H1 (cell line): ENCODE measurements around the gene COL25A1. TPM values are rescaled to one million over a fixed set of nuclear protein-coding genes. Genes with fewer than 3 reads are reported as not detected.

Source experiments
- CTCF ChIA-PET: fragments of 300-600 bp; sonication (Branson Sonifier 250); formaldehyde crosslinking; loops from one replicate; lab custom pipeline; 2021; ENCODE audit not compliant: partially characterized antibody; lab: Charles Lee
- POLR2A ChIA-PET: fragments of 300-600 bp; sonication (Branson Sonifier 250); formaldehyde crosslinking; loops from one replicate; lab custom pipeline; 2021; ENCODE audit warnings: inconsistent platforms; ENCODE audit not compliant: partially characterized antibody; lab: Charles Lee
- DNase-seq, 2 experiments: peaks; one replicate each; pipeline versions ENCODE4 v3.0.0 to v3.0.0-alpha.2; 2010 to 2022; ENCODE audit warnings: low spot score in 2 of 2, low read depth in 1 of 2, mixed read lengths in 1 of 2
- FAIRE-seq: peaks from 2 replicates; lab custom pipeline; 2011; peaks lifted over from hg19 to GRCh38; lab: Jason Lieb, UNC
- H2AFZ ChIP-seq: 2 replicates; pipeline ENCODE4 v1.8.1; 2012; ENCODE audit warnings: low read length, inconsistent platforms
- H2AK5ac ChIP-seq: 2 replicates; pipeline ENCODE4 v1.6.1; 2013; ENCODE audit warnings: low read depth, low read length
- H2BK120ac ChIP-seq: replicated peaks from 2 replicates; pipeline ENCODE3; 2013; ENCODE audit warnings: low read depth, low read length, inconsistent platforms
- H2BK12ac ChIP-seq: 2 replicates; pipeline ENCODE4 v1.6.1; 2013; ENCODE audit warnings: low read depth, low read length
- H2BK15ac ChIP-seq: 2 replicates; pipeline ENCODE4 v1.6.1; 2013; ENCODE audit warnings: low read length
- H2BK20ac ChIP-seq: 2 replicates; pipeline ENCODE4 v1.6.1; 2013; ENCODE audit warnings: low read length
- H2BK5ac ChIP-seq: 2 replicates; pipeline ENCODE4 v1.6.1; 2013; ENCODE audit warnings: low read depth, low read length
- H3K14ac ChIP-seq: 2 replicates; pipeline ENCODE4 v1.6.1; 2013; ENCODE audit warnings: inconsistent platforms; ENCODE audit not compliant: insufficient read length
- H3K18ac ChIP-seq: 2 replicates; pipeline ENCODE4 v1.6.1; 2013; ENCODE audit warnings: low read length; ENCODE audit errors: extremely low read depth
- H3K23ac ChIP-seq: 2 replicates; pipeline ENCODE4 v1.6.1; 2013; ENCODE audit warnings: inconsistent platforms; ENCODE audit not compliant: insufficient read length
- H3K23me2 ChIP-seq: 2 replicates; pipeline ENCODE4 v1.6.1; 2013; ENCODE audit warnings: low read depth, low read length
- H3K27ac ChIP-seq: 2 replicates; pipeline ENCODE4 v1.6.1; 2011; ENCODE audit warnings: low read depth, low read length, inconsistent platforms
- H3K27me3 ChIP-seq, 4 experiments: replicated peaks in 1 of 4; 1 replicate in 1 of 4; 2 replicates in 3 of 4; pipeline versions ENCODE4 v1.6.1 to v1.8.1; 2011 to 2013; ENCODE audit warnings: low read length in 3 of 4, mild to moderate bottlenecking in 3 of 4, inconsistent platforms in 2 of 4, mixed read lengths in 2 of 4, moderate library complexity in 1 of 4; ENCODE audit not compliant: control insufficient read depth in 3 of 4, insufficient read depth in 3 of 4; ENCODE audit errors: extremely low read depth in 1 of 4
- H3K36me3 ChIP-seq, 4 experiments: 2 replicates each; pipeline versions ENCODE4 v1.6.1 to v1.8.1; 2011 to 2013; ENCODE audit warnings: mild to moderate bottlenecking in 4 of 4, low read length in 3 of 4, moderate library complexity in 2 of 4, control low read depth in 1 of 4, inconsistent platforms in 1 of 4; ENCODE audit not compliant: insufficient read depth in 4 of 4, control insufficient read depth in 2 of 4
- H3K4ac ChIP-seq: replicated peaks from 2 replicates; pipeline ENCODE3; 2013; ENCODE audit warnings: low read length, low read depth, mixed read lengths, inconsistent platforms; ENCODE audit not compliant: insufficient read length
- H3K4me1 ChIP-seq, 4 experiments: replicated peaks in 1 of 4; 1 replicate in 1 of 4; 2 replicates in 3 of 4; pipeline versions ENCODE4 v1.6.1 to v1.8.1; 2011 to 2013; ENCODE audit warnings: low read length in 3 of 4, inconsistent platforms in 2 of 4, mixed read lengths in 1 of 4; ENCODE audit not compliant: insufficient read depth in 4 of 4, control insufficient read depth in 3 of 4
- H3K4me2 ChIP-seq, 2 experiments: 2 replicates each; pipeline versions ENCODE4 v1.6.1 to v1.8.1; 2011 to 2013; ENCODE audit warnings: low read depth in 2 of 2, low read length in 2 of 2, control low read depth in 1 of 2, inconsistent platforms in 1 of 2, mild to moderate bottlenecking in 1 of 2; ENCODE audit not compliant: insufficient read depth in 1 of 2
- H3K4me3 ChIP-seq, 4 experiments: fragments of 200-600, 300-600 bp in 1 of 4; sonication (generic), shearing (Covaris generic), sonication (Bioruptor Twin) in 1 of 4; 2 replicates each; pipeline versions ENCODE4 v1.5.1 to v1.8.1; 2011 to 2016; ENCODE audit warnings: low read length in 4 of 4, low read depth in 3 of 4, control low read depth in 2 of 4, inconsistent platforms in 2 of 4, mild to moderate bottlenecking in 2 of 4, mixed read lengths in 1 of 4, moderate library complexity in 1 of 4; ENCODE audit not compliant: insufficient read depth in 2 of 4; ENCODE audit errors: extremely low read depth in 1 of 4
- H3K56ac ChIP-seq: replicated peaks from 2 replicates; pipeline ENCODE3; 2013; ENCODE audit warnings: low read depth, mild to moderate bottlenecking, mixed read lengths, low read length, inconsistent platforms; ENCODE audit not compliant: insufficient read length
- H3K79me1 ChIP-seq: 2 replicates; pipeline ENCODE4 v1.6.1; 2013; ENCODE audit warnings: low read depth, low read length, control low read depth
- H3K79me2 ChIP-seq, 2 experiments: 2 replicates each; pipeline versions ENCODE4 v1.6.1 to v1.8.1; 2012 to 2013; ENCODE audit warnings: low read length in 2 of 2, mild to moderate bottlenecking in 2 of 2, inconsistent platforms in 1 of 2; ENCODE audit not compliant: insufficient read depth in 2 of 2, control insufficient read depth in 1 of 2
- H3K9ac ChIP-seq, 4 experiments: replicated peaks in 1 of 4; 1 replicate in 1 of 4; 2 replicates in 3 of 4; pipeline versions ENCODE4 v1.6.1 to v1.8.1; 2011 to 2013; ENCODE audit warnings: low read depth in 3 of 4, low read length in 3 of 4, control low read depth in 2 of 4, mild to moderate bottlenecking in 2 of 4, moderate library complexity in 2 of 4, inconsistent platforms in 1 of 4; ENCODE audit errors: extremely low read depth in 1 of 4
- H3K9me3 ChIP-seq, 2 experiments: 2 replicates each; pipeline versions ENCODE4 v1.6.1 to v1.8.1; 2012 to 2013; ENCODE audit warnings: mild to moderate bottlenecking in 2 of 2, moderate library complexity in 2 of 2, control low read depth in 1 of 2, inconsistent platforms in 1 of 2, low read depth in 1 of 2, low read length in 1 of 2, mixed read lengths in 1 of 2; ENCODE audit not compliant: insufficient read depth in 2 of 2
- H4K20me1 ChIP-seq, 2 experiments: replicated peaks in 1 of 2; 2 replicates each; pipeline versions ENCODE3 to v1.8.1; 2011 to 2013; ENCODE audit warnings: inconsistent platforms in 2 of 2, low read length in 2 of 2, mild to moderate bottlenecking in 1 of 2; ENCODE audit not compliant: insufficient read depth in 2 of 2, control insufficient read depth in 1 of 2
- H4K5ac ChIP-seq: 2 replicates; pipeline ENCODE4 v1.6.1; 2013; ENCODE audit warnings: low read length, low read depth, mixed read lengths, inconsistent platforms; ENCODE audit not compliant: insufficient read length
- H4K8ac ChIP-seq: 2 replicates; pipeline ENCODE4 v1.8.0; 2013; ENCODE audit warnings: mild to moderate bottlenecking, moderate library complexity, low read length, inconsistent platforms; ENCODE audit not compliant: insufficient read depth; ENCODE audit errors: extremely low read depth
- H4K91ac ChIP-seq: replicated peaks from 2 replicates; pipeline ENCODE3; 2013; ENCODE audit warnings: low read length, mixed read lengths, inconsistent platforms; ENCODE audit not compliant: insufficient read length
- BACH1 ChIP-seq: IDR thresholded peaks from 2 replicates; pipeline ENCODE4 v1.6.1; 2012; ENCODE audit warnings: low read length, improper control_type of control experiment
- BRCA1 ChIP-seq: IDR thresholded peaks from 2 replicates; pipeline ENCODE4 v1.6.1; 2012; ENCODE audit warnings: low read depth, low read length, improper control_type of control experiment
- CREB1 ChIP-seq: IDR thresholded peaks from 2 replicates; pipeline ENCODE4 v1.6.1; 2012; ENCODE audit warnings: inconsistent platforms
- EP300 ChIP-seq, 2 experiments: IDR thresholded peaks; 1 replicate in 1 of 2; 2 replicates in 1 of 2; pipeline ENCODE4 v1.6.1; 2011 to 2012; ENCODE audit warnings: low read depth in 2 of 2, low read length in 2 of 2, mild to moderate bottlenecking in 2 of 2, borderline replicate concordance in 1 of 2, inconsistent platforms in 1 of 2, moderate library complexity in 1 of 2
- GABPA ChIP-seq: IDR thresholded peaks from 2 replicates; pipeline ENCODE4 v1.6.1; 2011; ENCODE audit warnings: mild to moderate bottlenecking, low read length, moderate library complexity, borderline replicate concordance; ENCODE audit not compliant: insufficient read depth
- HDAC6 ChIP-seq: IDR thresholded peaks from one replicate; pipeline ENCODE4 v1.7.1; 2012; ENCODE audit warnings: low read depth, mild to moderate bottlenecking, inconsistent platforms, low read length, moderate library complexity
- JUN ChIP-seq: IDR thresholded peaks from 2 replicates; pipeline ENCODE4 v1.6.1; 2011; ENCODE audit warnings: low read depth, mild to moderate bottlenecking, improper control_type of control experiment, low read length
- POU5F1 ChIP-seq: IDR thresholded peaks from 2 replicates; pipeline ENCODE4 v1.6.1; 2011; ENCODE audit warnings: low read depth, mild to moderate bottlenecking, low read length, moderate library complexity
- SIRT6 ChIP-seq: IDR thresholded peaks from one replicate; pipeline ENCODE4 v1.7.1; 2012; ENCODE audit warnings: low read length, inconsistent platforms
- SUZ12 ChIP-seq: fragments of 200-600 bp; sonication (generic); IDR thresholded peaks from 2 replicates; pipeline ENCODE4 v1.6.1; 2012; ENCODE audit warnings: mild to moderate bottlenecking, inconsistent platforms, low read length, moderate library complexity, mixed read lengths
- TAF1 ChIP-seq: IDR thresholded peaks from 2 replicates; pipeline ENCODE4 v1.6.1; 2011; ENCODE audit warnings: mild to moderate bottlenecking, low read depth, low read length
- TBP ChIP-seq: IDR thresholded peaks from 2 replicates; pipeline ENCODE4 v1.6.1; 2011; ENCODE audit warnings: low read depth, low read length, improper control_type of control experiment
- WGBS, 2 experiments: shearing (Covaris generic) in 1 of 2; methylation state at CpG; one replicate each; pipeline versions ENCODE4 v1.1.6 to v1.1.7; 2013 to 2015; ENCODE audit warnings: low lambda C conversion rate in 2 of 2, mixed read lengths in 2 of 2, inconsistent platforms in 1 of 2, low coverage in 1 of 2, missing lambda C conversion rate in 1 of 2; ENCODE audit not compliant: insufficient replicate concordance in 2 of 2, insufficient coverage in 1 of 2, insufficient read length in 1 of 2; ENCODE audit errors: extremely low coverage in 1 of 2, missing lambda C conversion rate in 1 of 2; 5-methylcytosine and 5-hydroxymethylcytosine counted together
- polyA plus RNA-seq, 7 experiments: library from polyadenylated mRNA; depleted of rRNA in 3 of 7; stranded (reverse) in 5 of 7; unstranded in 2 of 7; fragments of >200 nt in 5 of 7; fragments of 200-250 nt in 2 of 7; gene quantifications; 1 replicate in 5 of 7; 2 replicates in 1 of 7; 4 replicates in 1 of 7; pipeline versions ENCODE4 v1.2.1 to v1.2.3, GENCODE V29; 2011 to 2013; ENCODE audit warnings: missing spikeins in 2 of 7, mixed read lengths in 2 of 7
- total RNA-seq: library from RNA; stranded (reverse); fragmentation: NEBNext Ultra II Directional; extraction: Animal tissue kit (Norgen Biotek cat#: 25700); gene quantifications from 2 replicates; pipeline ENCODE4 v1.2.1, GENCODE V29; 2021

Gene COL25A1
- total and polyA plus RNA-seq, 2 of the 8 experiments (the other 6 are each of a cell fraction or from before 2014, with no cell fraction given) = 1.1 to 8.3 TPM

- no peak for DNase-seq
- H3K79me1 ChIP-seq = no peaks in the 10 kb centered on the region
- no peak overlapping the region for H3K27ac ChIP-seq
- no peak overlapping the region for H2BK5ac ChIP-seq
- no peaks in the 10 kb centered on the region for H3K4me1 ChIP-seq
- H2AK5ac ChIP-seq = no peak overlapping the region
- H4K5ac ChIP-seq = no peak overlapping the region
- no peaks in the 10 kb centered on the region for H3K9me3 ChIP-seq
- no peaks in the 10 kb centered on the region for H3K27me3 ChIP-seq
- H2BK120ac ChIP-seq = no peak overlapping the region
- no peak overlapping the region for H3K4ac ChIP-seq
- H2BK15ac ChIP-seq = no peak overlapping the region
- no peak overlapping the region for H4K8ac ChIP-seq
- no peaks in the 10 kb centered on the region for H3K23me2 ChIP-seq
- H3K79me2 ChIP-seq = no peaks in the 10 kb centered on the region
- no peak overlapping the region for H3K18ac ChIP-seq
- H4K91ac ChIP-seq = no peak overlapping the region
- H2BK20ac ChIP-seq = no peak overlapping the region
- no peaks in the 10 kb centered on the region for H3K36me3 ChIP-seq
- no peak overlapping the region for H2AFZ ChIP-seq
- CTCF ChIA-PET = interaction anchor here (0.6 kb wide), 1 partner anchor 151 kb away, joined by 3 read pairs; no protein-coding TSS in a partner anchor
- 91% methylated on average over 1 of the region's 1 CpG; no CpG with 5 or more reads in 1 of the 2 experiments for WGBS, 2 experiments
- no peak overlapping the region for H3K56ac ChIP-seq
- FAIRE-seq = no peak
- H2BK12ac ChIP-seq = no peak overlapping the region
- TF ChIP-seq SIRT6 (no peak), POU5F1 (no peak), BRCA1 (no peak), TAF1 (no peak), BACH1 (no peak), CREB1 (no peak), HDAC6 (no peak), EP300 (IDR thresholded peaks at IDR 0.05; ENCODE audit: borderline replicate concordance in 1 of 2, low read depth in 2 of 2, low read length in 2 of 2) (no peak), JUN (no peak), GABPA (no peak), SUZ12 (no peak), TBP (no peak)
- POLR2A ChIA-PET = no interaction called here
- H3K4me2 ChIP-seq = no peak overlapping the region
- no peaks in the 10 kb centered on the region for H4K20me1 ChIP-seq
- no peak overlapping the region for H3K14ac ChIP-seq
- no peak overlapping the region for H3K23ac ChIP-seq
- no peak overlapping the region for H3K9ac ChIP-seq
- H3K4me3 ChIP-seq = no peak overlapping the region
These were observed 182.6 kb downstream of the COL25A1 start for GRCh38 chr4:109119852-109120251.
